HepG2 (cell line): ENCODE results near the gene MRPL43. TPM values are rescaled to one million over a fixed set of nuclear protein-coding genes. Genes with fewer than 3 reads are reported as not detected.

ENCODE experiments used
- ARNT2 ChIP-seq: sonication (generic); formaldehyde crosslinking; IDR thresholded peaks from 2 replicates; pipeline ENCODE4 v1.8.0; 2022; ENCODE audit warnings: mild to moderate bottlenecking, low read depth, missing genetic modification reagents, moderate library complexity
- ATM ChIP-seq: fragments of 450-650 bp; IDR thresholded peaks from 2 replicates; pipeline ENCODE4 v1.7.1; 2017; ENCODE audit warnings: mild to moderate bottlenecking, borderline replicate concordance
- CEBPB ChIP-seq: IDR thresholded peaks from 2 replicates; pipeline ENCODE4 v1.6.1; 2011; ENCODE audit warnings: low read depth, low read length, improper control_type of control experiment, borderline replicate concordance
- CHD2 ChIP-seq: IDR thresholded peaks from 2 replicates; pipeline ENCODE4 v1.6.1; 2011; ENCODE audit warnings: low read depth, low read length, improper control_type of control experiment
- GATAD1 ChIP-seq: IDR thresholded peaks from 2 replicates; pipeline ENCODE4 v1.6.1; 2016; ENCODE audit warnings: missing genetic modification reagents, missing compliant biosample characterization
- HDAC2 ChIP-seq: sonication (generic); formaldehyde crosslinking; IDR thresholded peaks from 2 replicates; pipeline ENCODE4 v1.4.0; 2020; ENCODE audit warnings: missing genetic modification reagents
- HDAC6 ChIP-seq: fragments of 200-600 bp; sonication (generic); IDR thresholded peaks from 2 replicates; pipeline ENCODE4 v1.7.0; 2017; ENCODE audit warnings: mild to moderate bottlenecking, antibody characterized with exemption, low read length, low read depth
- HNF4G ChIP-seq, 2 experiments: sonication (generic) in 1 of 2; formaldehyde crosslinking in 1 of 2; IDR thresholded peaks; 2 replicates each; pipeline versions ENCODE4 v1.4.0 to v1.6.1; 2011 to 2020; ENCODE audit warnings: borderline replicate concordance in 2 of 2, low read depth in 2 of 2, mild to moderate bottlenecking in 2 of 2, low read length in 1 of 2, missing genetic modification reagents in 1 of 2, moderate library complexity in 1 of 2
- HOXA5 ChIP-seq: sonication (generic); formaldehyde crosslinking; IDR thresholded peaks from 2 replicates; pipeline ENCODE4 v1.4.0; 2020; ENCODE audit warnings: missing genetic modification reagents
- KDM3A ChIP-seq: IDR thresholded peaks from 2 replicates; pipeline ENCODE4 v1.6.1; 2018; ENCODE audit warnings: low read depth, missing compliant biosample characterization
- MATR3 ChIP-seq: sonication (generic); formaldehyde crosslinking; IDR thresholded peaks from 2 replicates; pipeline ENCODE4 v1.4.0; 2020; ENCODE audit warnings: missing genetic modification reagents
- MAZ ChIP-seq, 2 experiments: sonication (generic) in 1 of 2; formaldehyde crosslinking in 1 of 2; IDR thresholded peaks; 2 replicates each; pipeline versions ENCODE4 v1.5.0 to v1.6.1; 2012 to 2020; ENCODE audit warnings: low read depth in 2 of 2, mild to moderate bottlenecking in 2 of 2, borderline replicate concordance in 1 of 2, improper control_type of control experiment in 1 of 2, low read length in 1 of 2, missing genetic modification reagents in 1 of 2, moderate library complexity in 1 of 2
- NR1H2 ChIP-seq: sonication (generic); formaldehyde crosslinking; IDR thresholded peaks from 2 replicates; pipeline ENCODE4 v1.8.1; 2022; ENCODE audit warnings: low read depth, missing genetic modification reagents, borderline replicate concordance
- PITX1 ChIP-seq: sonication (generic); formaldehyde crosslinking; IDR thresholded peaks from 2 replicates; pipeline ENCODE4 v1.5.1; 2020; ENCODE audit warnings: mild to moderate bottlenecking, missing genetic modification reagents
- TOPORS ChIP-seq: sonication (generic); formaldehyde crosslinking; IDR thresholded peaks from 2 replicates; pipeline ENCODE4 v1.8.0; 2023; ENCODE audit warnings: mild to moderate bottlenecking, missing genetic modification reagents
- XRCC5 ChIP-seq: fragments of 200-400 bp; formaldehyde crosslinking; optimal IDR thresholded peaks from 2 replicates; pipeline ENCODE3; 2017; ENCODE audit warnings: mild to moderate bottlenecking, low read length
- ZFY ChIP-seq: sonication (generic); formaldehyde crosslinking; IDR thresholded peaks from 2 replicates; pipeline ENCODE4 v1.4.0; 2020; ENCODE audit warnings: missing genetic modification reagents
- ZNF207 ChIP-seq: fragments of 450-650 bp; IDR thresholded peaks from 2 replicates; pipeline ENCODE4 v1.6.1; 2016; ENCODE audit warnings: antibody characterized with exemption, borderline replicate concordance
- ZNF230 ChIP-seq: sonication (generic); formaldehyde crosslinking; IDR thresholded peaks from 2 replicates; pipeline ENCODE4 v1.4.0; 2020; ENCODE audit warnings: mild to moderate bottlenecking, missing genetic modification reagents
- ZNF260 ChIP-seq: sonication (generic); formaldehyde crosslinking; IDR thresholded peaks from 2 replicates; pipeline ENCODE4 v1.4.0; 2020; ENCODE audit warnings: missing genetic modification reagents, low read depth, mild to moderate bottlenecking, borderline replicate concordance
- ZNF354B ChIP-seq: sonication (generic); formaldehyde crosslinking; IDR thresholded peaks from 2 replicates; pipeline ENCODE4 v1.8.0; 2022; ENCODE audit warnings: mild to moderate bottlenecking, missing genetic modification reagents
- ZNF563 ChIP-seq: sonication (generic); formaldehyde crosslinking; IDR thresholded peaks from 2 replicates; pipeline ENCODE4 v1.8.0; 2022; ENCODE audit warnings: mild to moderate bottlenecking, moderate library complexity, missing genetic modification reagents
- ZNF605 ChIP-seq: sonication (generic); formaldehyde crosslinking; IDR thresholded peaks from 2 replicates; pipeline ENCODE4 v1.8.0; 2022; ENCODE audit warnings: mild to moderate bottlenecking, missing genetic modification reagents
- ZNF672 ChIP-seq: sonication (generic); formaldehyde crosslinking; IDR thresholded peaks from 2 replicates; pipeline ENCODE4 v1.8.1; 2022; ENCODE audit warnings: missing genetic modification reagents
- polyA plus RNA-seq, 8 experiments: library from polyadenylated mRNA; depleted of rRNA in 3 of 8; stranded (reverse) in 7 of 8; unstranded in 1 of 8; fragments of >200 nt; fragmentation: Illumina TruSeq in 4 of 8; extraction: Trizol in 4 of 8; gene quantifications; 2 replicates each; pipeline versions ENCODE4 v1.2.1 to v1.2.3, GENCODE V29; 2011 to 2016; ENCODE audit warnings: low read depth in 4 of 8, missing spikeins in 1 of 8, mixed read lengths in 1 of 8; ENCODE audit not compliant: insufficient read depth in 1 of 8
- total RNA-seq, 5 experiments: library from RNA; depleted of rRNA; stranded (reverse); fragments of >200 nt; fragmentation: Illumina TruSeq; extraction: Trizol; gene quantifications; 2 replicates each; pipeline ENCODE4 v1.2.3, GENCODE V29; 2016; ENCODE audit warnings: low read depth in 1 of 5
- TF ChIP-seq, protein P1 (sequence below): sonication (generic); formaldehyde crosslinking; IDR thresholded peaks from 2 replicates; pipeline ENCODE4 v1.5.0; 2020; ENCODE audit warnings: mild to moderate bottlenecking, missing genetic modification reagents, moderate library complexity
- TF ChIP-seq, protein P2 (sequence below): sonication (generic); formaldehyde crosslinking; IDR thresholded peaks from 2 replicates; pipeline ENCODE4 v1.4.0; 2020; ENCODE audit warnings: missing genetic modification reagents
- TF ChIP-seq, protein P3 (sequence below): sonication (generic); formaldehyde crosslinking; IDR thresholded peaks from 2 replicates; pipeline ENCODE4 v1.8.1; 2023; ENCODE audit warnings: missing genetic modification reagents, mild to moderate bottlenecking, borderline replicate concordance

Gene MRPL43
- total and polyA plus RNA-seq, 2 of the 13 experiments (the other 11 are each of a cell fraction or from before 2014, with no cell fraction given), result 71.0 to 73.7 TPM

DNA sequence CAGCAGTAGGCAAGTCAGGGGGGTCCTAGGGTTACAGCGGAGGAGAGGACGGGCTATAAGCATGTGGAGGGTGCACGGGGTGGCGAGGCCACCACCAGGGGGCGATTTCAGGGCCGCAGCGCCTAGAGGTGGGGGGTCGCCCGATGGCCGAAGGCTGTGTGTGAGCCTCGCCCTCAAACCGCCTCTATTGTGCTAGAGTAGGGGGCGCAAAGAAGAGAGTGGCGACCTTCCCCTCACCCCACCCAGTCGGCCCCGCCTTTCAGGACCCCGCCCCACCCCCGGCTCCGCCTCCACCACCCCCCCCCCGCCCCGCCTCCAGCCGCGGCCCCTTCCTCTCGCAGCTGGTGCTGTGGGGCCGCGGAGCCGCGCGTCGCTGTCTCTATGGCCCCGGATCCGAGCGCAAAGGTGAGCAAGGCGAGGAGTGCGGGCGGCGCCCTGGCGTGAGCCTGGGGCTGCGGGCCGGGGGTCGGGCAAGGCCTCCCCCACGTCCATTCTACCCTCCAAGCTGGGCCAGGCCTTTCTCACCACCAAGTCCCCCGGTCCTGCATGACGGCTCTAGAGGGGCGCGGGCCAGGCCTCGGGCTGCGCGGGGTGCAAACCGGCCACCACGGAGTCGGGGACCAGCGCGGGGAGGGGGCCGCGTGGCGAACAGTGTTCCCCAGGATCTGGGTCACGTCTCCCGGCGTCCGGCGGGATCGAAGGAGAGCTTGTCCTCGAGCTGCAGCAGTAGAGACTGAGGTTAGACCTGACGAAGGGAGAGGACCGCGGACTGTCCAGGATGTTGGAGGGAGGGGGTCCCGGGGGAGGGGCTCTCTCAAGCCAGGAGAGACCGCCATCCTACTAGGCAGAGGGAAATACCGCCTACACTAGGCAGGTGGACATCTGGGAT is 17.9 kb downstream of the MRPL43 start, which contains the start of gene SEMA4G (continued):
- no peak; the same call in 1 of the 2 replicates for TF ChIP-seq KDM3A
- TF ChIP-seq HOXA5 (CRISPR knock-in tag), result no peak; the same call in 1 of the 2 replicates
- TF ChIP-seq TOPORS (CRISPR knock-in tag), result peak; percentile 83
- peak; percentile 47 for TF ChIP-seq ZNF230 (CRISPR knock-in tag)
- no peak; the same call in 1 of the 2 replicates for TF ChIP-seq ZNF563 (CRISPR knock-in tag)
- TF ChIP-seq ZFY (CRISPR knock-in tag), result peak; percentile 82
- TF ChIP-seq, protein P1, sequence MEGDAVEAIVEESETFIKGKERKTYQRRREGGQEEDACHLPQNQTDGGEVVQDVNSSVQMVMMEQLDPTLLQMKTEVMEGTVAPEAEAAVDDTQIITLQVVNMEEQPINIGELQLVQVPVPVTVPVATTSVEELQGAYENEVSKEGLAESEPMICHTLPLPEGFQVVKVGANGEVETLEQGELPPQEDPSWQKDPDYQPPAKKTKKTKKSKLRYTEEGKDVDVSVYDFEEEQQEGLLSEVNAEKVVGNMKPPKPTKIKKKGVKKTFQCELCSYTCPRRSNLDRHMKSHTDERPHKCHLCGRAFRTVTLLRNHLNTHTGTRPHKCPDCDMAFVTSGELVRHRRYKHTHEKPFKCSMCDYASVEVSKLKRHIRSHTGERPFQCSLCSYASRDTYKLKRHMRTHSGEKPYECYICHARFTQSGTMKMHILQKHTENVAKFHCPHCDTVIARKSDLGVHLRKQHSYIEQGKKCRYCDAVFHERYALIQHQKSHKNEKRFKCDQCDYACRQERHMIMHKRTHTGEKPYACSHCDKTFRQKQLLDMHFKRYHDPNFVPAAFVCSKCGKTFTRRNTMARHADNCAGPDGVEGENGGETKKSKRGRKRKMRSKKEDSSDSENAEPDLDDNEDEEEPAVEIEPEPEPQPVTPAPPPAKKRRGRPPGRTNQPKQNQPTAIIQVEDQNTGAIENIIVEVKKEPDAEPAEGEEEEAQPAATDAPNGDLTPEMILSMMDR (CRISPR knock-in tag), result peak; percentile 87
- no peak for TF ChIP-seq ARNT2 (CRISPR knock-in tag)
- TF ChIP-seq CHD2, result no peak
- no peak for TF ChIP-seq ATM
- no peak for TF ChIP-seq CEBPB
- peak; percentile 56; the same call in 1 of the 2 replicates for TF ChIP-seq ZNF605 (CRISPR knock-in tag)
- no peak for TF ChIP-seq GATAD1
- peak; percentile 78; the same call in 1 of the 2 replicates for TF ChIP-seq MAZ (IDR thresholded peaks at IDR 0.05; ENCODE audit: borderline replicate concordance, low read depth, low read length)
- peak; percentile 86 for TF ChIP-seq MAZ (CRISPR knock-in tag; IDR thresholded peaks at IDR 0.05; ENCODE audit: low read depth)
- TF ChIP-seq ZNF672 (CRISPR knock-in tag), result no peak
- TF ChIP-seq, protein P2, sequence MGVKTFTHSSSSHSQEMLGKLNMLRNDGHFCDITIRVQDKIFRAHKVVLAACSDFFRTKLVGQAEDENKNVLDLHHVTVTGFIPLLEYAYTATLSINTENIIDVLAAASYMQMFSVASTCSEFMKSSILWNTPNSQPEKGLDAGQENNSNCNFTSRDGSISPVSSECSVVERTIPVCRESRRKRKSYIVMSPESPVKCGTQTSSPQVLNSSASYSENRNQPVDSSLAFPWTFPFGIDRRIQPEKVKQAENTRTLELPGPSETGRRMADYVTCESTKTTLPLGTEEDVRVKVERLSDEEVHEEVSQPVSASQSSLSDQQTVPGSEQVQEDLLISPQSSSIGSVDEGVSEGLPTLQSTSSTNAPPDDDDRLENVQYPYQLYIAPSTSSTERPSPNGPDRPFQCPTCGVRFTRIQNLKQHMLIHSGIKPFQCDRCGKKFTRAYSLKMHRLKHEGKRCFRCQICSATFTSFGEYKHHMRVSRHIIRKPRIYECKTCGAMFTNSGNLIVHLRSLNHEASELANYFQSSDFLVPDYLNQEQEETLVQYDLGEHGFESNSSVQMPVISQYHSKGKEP (CRISPR knock-in tag), result no peak
- TF ChIP-seq HNF4G (IDR thresholded peaks at IDR 0.05; ENCODE audit: borderline replicate concordance, low read depth, low read length), result peak; percentile 40; the same call in 1 of the 2 replicates
- no peak for TF ChIP-seq HNF4G (CRISPR knock-in tag; IDR thresholded peaks at IDR 0.05; ENCODE audit: borderline replicate concordance, low read depth)
- TF ChIP-seq ZNF207, result no peak
- peak; percentile 75 for TF ChIP-seq XRCC5
- no peak for TF ChIP-seq ZNF354B (CRISPR knock-in tag)
- TF ChIP-seq HDAC2 (CRISPR knock-in tag), result 0 out of 2 replicates have a peak, but pooled peaks have one; percentile 7
- TF ChIP-seq MATR3, result no peak
- 0 out of 2 replicates have a peak, but pooled peaks have one; percentile 20 for TF ChIP-seq PITX1 (CRISPR knock-in tag)
- TF ChIP-seq, protein P3, sequence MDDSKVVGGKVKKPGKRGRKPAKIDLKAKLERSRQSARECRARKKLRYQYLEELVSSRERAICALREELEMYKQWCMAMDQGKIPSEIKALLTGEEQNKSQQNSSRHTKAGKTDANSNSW, result peak; percentile 52; the same call in 1 of the 2 replicates
- peak; percentile 30 for TF ChIP-seq NR1H2 (CRISPR knock-in tag)
- no peak for TF ChIP-seq ZNF260 (CRISPR knock-in tag)
- no peak for TF ChIP-seq HDAC6
